Thoracic aorta (tissue), 2 donors: ENCODE data around the gene MSH4. TPM values are rescaled to one million over a fixed set of nuclear protein-coding genes. Genes with fewer than 3 reads are reported as not detected.
A peak's percentile ranks its signal among the peaks of the same experiment; 100 is the strongest.
"Not testable (repeated sequence)": the region's sequence is repeated elsewhere in the genome, so short reads cannot be mapped to it uniquely, and the experiment has no call there.

Source experiments
- ATAC-seq: fragments of 150-250 bp; one replicate; pipeline ENCODE4 v1.8.0; 2017; ENCODE audit warnings: low read depth; ENCODE audit not compliant: insufficient number of reproducible peaks, low FRiP score
- DNase-seq: peaks from one replicate; pipeline ENCODE4 v3.0.0-alpha.2; 2020; ENCODE audit warnings: low spot score
- H3K27ac ChIP-seq, 2 donors: fragments of 200-600 bp; sonication (generic); 1 replicate in 1 of 2; 2 replicates in 1 of 2; pipeline ENCODE4 v1.5.1; 2016; ENCODE audit warnings: mild to moderate bottlenecking in 2 of 2, moderate library complexity in 2 of 2
- H3K27me3 ChIP-seq: fragments of 200-600 bp; sonication (generic); replicated peaks from 2 replicates; pipeline ENCODE4 v1.6.0; 2016; ENCODE audit warnings: mild to moderate bottlenecking; ENCODE audit not compliant: insufficient read depth
- H3K36me3 ChIP-seq: fragments of 200-600 bp; sonication (generic); one replicate; pipeline ENCODE4 v1.5.1; 2016
- H3K4me1 ChIP-seq, 2 donors: fragments of 200-600 bp; sonication (generic); 1 replicate in 1 of 2; 2 replicates in 1 of 2; pipeline versions ENCODE4 v1.5.1 to v1.6.0; 2016; ENCODE audit warnings: low read depth in 2 of 2, mild to moderate bottlenecking in 1 of 2; ENCODE audit not compliant: control insufficient read depth in 1 of 2
- H3K4me3 ChIP-seq: fragments of 200-600 bp; sonication (generic); 2 replicates; pipeline ENCODE4 v1.5.1; 2016; ENCODE audit warnings: mild to moderate bottlenecking
- H3K9me3 ChIP-seq: fragments of 200-600 bp; sonication (generic); 2 replicates; pipeline ENCODE4 v1.5.1; 2016
- total RNA-seq, 2 donors: library from RNA; depleted of rRNA; stranded (reverse); fragments of >200 nt; gene quantifications; one replicate each; pipeline versions ENCODE4 v1.1.0 to v1.2.3, GENCODE V29; 2016
- TF ChIP-seq, protein P1 (sequence below): fragments of 200-600 bp; sonication (generic); IDR thresholded peaks from one replicate; pipeline ENCODE4 v1.5.1; 2019; ENCODE audit warnings: antibody characterized with exemption

Gene MSH4
- total RNA-seq, result under 1 TPM; 0.27 to 0.28 TPM

DNA sequence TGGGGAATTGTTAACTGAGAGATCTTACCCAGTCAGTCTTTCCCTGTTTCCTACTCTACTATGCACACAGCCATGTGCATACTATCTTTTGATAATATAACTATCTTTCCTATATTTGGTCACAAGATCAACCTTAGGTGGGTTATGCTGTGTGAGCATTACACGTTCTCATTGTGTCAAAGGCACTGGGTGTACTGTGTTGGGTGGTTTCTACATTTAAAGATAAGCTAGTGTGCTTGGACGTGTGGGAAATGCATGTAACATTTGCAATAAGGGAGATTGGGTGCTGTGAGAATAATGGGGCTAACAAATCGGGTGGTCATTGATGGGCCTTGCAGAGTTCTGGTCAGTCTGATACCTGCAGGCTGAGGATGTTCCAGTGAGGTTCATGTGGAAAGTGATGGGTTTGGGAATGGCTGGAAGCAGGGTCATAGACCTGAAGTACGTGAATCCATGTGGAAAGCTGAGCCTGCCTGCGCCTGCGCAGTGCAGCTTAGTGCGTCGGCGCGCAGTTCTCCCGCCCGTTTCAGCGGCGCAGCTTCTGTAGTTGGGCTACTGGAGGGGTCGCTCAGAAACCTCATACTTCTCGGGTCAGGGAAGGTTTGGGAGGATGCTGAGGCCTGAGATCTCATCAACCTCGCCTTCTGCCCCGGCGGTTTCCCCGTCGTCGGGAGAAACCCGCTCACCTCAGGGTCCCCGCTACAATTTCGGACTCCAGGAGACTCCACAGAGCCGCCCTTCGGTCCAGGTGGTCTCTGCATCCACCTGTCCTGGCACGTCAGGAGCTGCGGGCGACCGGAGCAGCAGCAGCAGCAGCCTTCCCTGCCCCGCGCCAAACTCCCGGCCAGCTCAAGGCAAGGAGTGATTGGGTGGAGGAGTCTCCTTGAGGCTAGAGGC lies at the start of gene MSH4:
Gene MSH4 (plus strand): TSS at position 507 of the 897 bp plus-strand sequence. CDS start 104 bp downstream, at position 611.
- no peak for DNase-seq
- Histone ChIP-seq H3K36me3 (peaks cover 31% of the 10 kb centered on the region), H3K4me3 (no peak within 1 kb of the TSS), H3K27me3 (no peaks in the 10 kb centered on the region), H3K4me1 (no peaks in the 10 kb centered on the region), H3K27ac (no peak within 1 kb of the TSS), H3K9me3 (no peaks in the 10 kb centered on the region)
- TF ChIP-seq, protein P1, sequence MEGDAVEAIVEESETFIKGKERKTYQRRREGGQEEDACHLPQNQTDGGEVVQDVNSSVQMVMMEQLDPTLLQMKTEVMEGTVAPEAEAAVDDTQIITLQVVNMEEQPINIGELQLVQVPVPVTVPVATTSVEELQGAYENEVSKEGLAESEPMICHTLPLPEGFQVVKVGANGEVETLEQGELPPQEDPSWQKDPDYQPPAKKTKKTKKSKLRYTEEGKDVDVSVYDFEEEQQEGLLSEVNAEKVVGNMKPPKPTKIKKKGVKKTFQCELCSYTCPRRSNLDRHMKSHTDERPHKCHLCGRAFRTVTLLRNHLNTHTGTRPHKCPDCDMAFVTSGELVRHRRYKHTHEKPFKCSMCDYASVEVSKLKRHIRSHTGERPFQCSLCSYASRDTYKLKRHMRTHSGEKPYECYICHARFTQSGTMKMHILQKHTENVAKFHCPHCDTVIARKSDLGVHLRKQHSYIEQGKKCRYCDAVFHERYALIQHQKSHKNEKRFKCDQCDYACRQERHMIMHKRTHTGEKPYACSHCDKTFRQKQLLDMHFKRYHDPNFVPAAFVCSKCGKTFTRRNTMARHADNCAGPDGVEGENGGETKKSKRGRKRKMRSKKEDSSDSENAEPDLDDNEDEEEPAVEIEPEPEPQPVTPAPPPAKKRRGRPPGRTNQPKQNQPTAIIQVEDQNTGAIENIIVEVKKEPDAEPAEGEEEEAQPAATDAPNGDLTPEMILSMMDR, result no peak
- ATAC-seq, result no peak

DNA sequence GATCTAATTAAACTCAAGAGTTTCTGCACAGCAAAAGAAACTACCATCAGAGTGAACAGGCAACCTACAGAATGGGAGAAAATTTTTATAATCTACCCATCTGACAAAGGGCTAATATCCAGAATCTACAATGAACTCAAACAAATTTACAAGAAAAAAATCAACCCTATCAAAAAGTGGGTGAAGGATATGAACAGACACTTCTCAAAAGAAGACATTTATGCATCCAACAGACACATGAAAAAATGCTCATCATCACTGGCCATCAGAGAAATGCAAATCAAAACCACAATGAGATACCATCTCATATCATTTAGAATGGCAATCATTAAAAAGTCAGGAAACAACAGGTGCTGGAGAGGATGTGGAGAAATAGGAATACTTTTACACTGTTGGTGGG lies 39.5 kb upstream of the MSH4 start:
- H3K27ac ChIP-seq, H3K4me3 ChIP-seq, DNase-seq, H3K9me3 ChIP-seq, H3K27me3 ChIP-seq, H3K4me1 ChIP-seq, ATAC-seq: not testable (repeated sequence)
- H3K36me3 ChIP-seq, result peaks cover 16% of the 10 kb centered on the region

DNA sequence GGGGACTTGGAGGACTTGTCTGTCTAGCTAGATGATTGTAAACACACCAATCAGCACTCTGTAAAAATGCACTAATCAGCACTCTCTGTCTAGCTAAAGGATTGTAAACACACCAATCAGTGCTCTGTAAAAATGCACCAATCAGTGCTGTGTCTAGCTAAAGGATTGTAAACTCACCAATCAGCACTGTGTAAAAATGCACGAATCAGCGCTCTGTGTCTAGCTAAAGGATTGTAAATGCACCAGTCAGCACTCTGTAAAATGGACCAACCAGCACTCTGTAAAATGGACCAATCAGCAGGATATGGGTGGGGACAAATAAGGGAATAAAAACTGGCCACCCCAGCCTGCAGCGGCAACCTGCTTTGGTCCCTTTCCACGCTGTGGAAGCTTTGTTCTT lies 38.1 kb upstream of the MSH4 start:
- not testable (repeated sequence) for ATAC-seq, H3K27me3 ChIP-seq, H3K27ac ChIP-seq, H3K4me3 ChIP-seq, H3K4me1 ChIP-seq, H3K9me3 ChIP-seq, DNase-seq
- H3K36me3 ChIP-seq, result peaks cover 16% of the 10 kb centered on the region

DNA sequence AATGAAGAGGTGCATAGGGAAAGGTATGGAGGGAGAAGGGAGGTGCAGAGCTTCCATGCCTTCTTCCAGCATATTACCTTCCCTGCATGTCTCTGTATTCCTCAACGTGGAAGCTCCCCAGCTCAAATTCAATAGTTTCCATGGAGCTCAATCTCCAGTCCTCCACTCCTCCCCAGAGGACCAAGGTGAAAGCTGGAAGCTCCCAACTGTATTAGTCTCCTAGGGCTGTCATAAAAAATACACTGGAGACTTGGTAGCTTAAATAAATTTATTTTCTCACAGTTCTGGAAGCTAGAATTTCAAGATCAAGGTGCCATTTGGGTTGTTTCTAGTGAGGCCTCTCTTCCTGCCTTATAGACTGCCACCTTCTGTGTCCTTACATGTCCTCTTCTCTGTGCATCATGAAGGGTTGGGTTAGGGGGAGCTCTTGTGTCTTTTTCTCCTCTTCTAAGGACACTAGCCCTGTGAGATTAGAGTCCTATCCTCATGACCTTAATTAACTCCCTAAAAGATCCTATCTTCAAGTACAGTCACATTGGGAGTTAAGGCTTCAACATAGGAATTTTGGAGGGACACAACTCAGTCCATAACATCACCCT lies 32.5 kb upstream of the MSH4 start:
- H3K4me3 ChIP-seq, result no peak overlapping the region
- H3K9me3 ChIP-seq, result no peaks in the 10 kb centered on the region
- no peak for ATAC-seq
- no peak for DNase-seq
- H3K36me3 ChIP-seq, result peaks cover 3% of the 10 kb centered on the region
- no peaks in the 10 kb centered on the region for H3K27me3 ChIP-seq
- TF ChIP-seq, protein P1, result no peak
- peaks cover 0 to 18% of the 10 kb centered on the region in 2 donors for H3K4me1 ChIP-seq
- peak overlapping the region in 1 of 2 donors; percentile 67 for H3K27ac ChIP-seq

DNA sequence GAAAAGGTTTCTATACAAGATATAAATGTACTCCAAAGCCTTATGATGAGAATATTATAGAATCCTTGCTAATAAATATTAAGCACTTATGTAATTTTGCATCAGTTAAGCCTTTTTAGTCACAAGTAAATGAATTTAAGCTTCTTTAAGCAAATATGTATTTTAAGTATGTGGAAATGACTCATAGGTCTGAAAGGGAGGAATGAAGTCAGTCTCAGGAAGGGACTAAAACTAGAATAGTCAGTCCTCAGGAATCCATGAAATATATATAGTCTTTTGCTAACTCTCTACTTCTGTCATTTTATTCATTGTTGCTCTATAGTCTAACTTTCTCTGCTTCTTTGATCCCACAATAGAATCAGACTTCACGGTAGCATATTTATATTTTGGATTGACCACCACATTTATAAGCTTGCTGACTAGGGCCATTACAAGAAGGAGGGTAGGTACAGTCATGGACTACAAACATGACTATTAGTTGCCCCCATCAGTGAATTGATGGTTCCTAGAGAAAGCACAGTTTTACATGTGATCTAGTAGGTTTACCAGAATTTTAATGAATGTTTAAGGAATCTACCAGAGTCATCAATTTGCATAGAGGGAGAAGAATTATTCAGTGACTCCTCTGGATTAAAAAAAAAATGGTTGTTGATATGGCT lies 30.9 kb upstream of the MSH4 start:
- H3K36me3 ChIP-seq, result no peaks in the 10 kb centered on the region
- H3K9me3 ChIP-seq, result no peaks in the 10 kb centered on the region
- H3K4me3 ChIP-seq, result no peak overlapping the region
- H3K27ac ChIP-seq, result peak overlapping the region; percentile 53 to 67
- peaks cover 0 to 18% of the 10 kb centered on the region in 2 donors for H3K4me1 ChIP-seq
- ATAC-seq (peak; percentile 95), DNase-seq (no peak)
- H3K27me3 ChIP-seq, result no peaks in the 10 kb centered on the region
- TF ChIP-seq, protein P1, result no peak

DNA sequence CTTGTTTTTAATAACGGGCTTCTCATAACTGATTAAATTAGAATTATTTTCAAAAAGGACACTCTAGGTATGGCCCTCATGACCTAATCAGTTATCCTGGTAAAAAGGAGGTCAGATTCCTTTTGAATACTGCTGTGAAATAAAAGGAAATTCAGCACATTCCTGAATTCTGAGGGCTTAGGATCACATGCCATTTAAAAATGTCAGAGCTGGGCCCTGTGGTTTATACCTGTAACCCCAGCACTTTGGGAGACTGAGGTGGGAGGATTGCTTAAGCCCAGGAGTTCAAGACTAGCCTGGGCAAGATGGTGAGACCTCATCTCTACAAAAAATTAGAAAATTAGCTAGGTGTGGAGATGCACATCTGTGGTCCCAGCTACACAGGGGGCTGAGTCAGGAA lies 28.7 kb upstream of the MSH4 start:
- TF ChIP-seq, protein P1, result no peak
- DNase-seq, result no peak
- Histone ChIP-seq H3K9me3 (no peaks in the 10 kb centered on the region), H3K4me1 (peaks cover 0 to 18% of the 10 kb centered on the region in 2 donors), H3K27me3 (no peaks in the 10 kb centered on the region), H3K4me3 (no peak overlapping the region), H3K36me3 (no peaks in the 10 kb centered on the region), H3K27ac (no peak overlapping the region)
- no peak for ATAC-seq
